Measurements from ENCODE around the gene GTF2H3.
A peak's percentile ranks its signal among the peaks of the same experiment; 100 is the strongest.

Gene GTF2H3

GRCh38 chr12:123633379-123634141, at the start of gene GTF2H3, which contains the start of gene EIF2B1:
GTF2H3 (plus strand) TSS chr12:123633829; CDS start chr12:123633860, 31 bp downstream.
EIF2B1 (minus strand) TSS chr12:123633686; CDS start chr12:123633557, 129 bp downstream.
- TF ChIP-seq CTCF (IDR thresholded peaks at IDR 0.05): no peak
- Histone ChIP-seq H3K4me3 (peak within 1 kb of the TSS; percentile 81), H3K27ac (peak within 1 kb of the TSS; percentile 43 to 85)
- DNase-seq (ENCODE audit: low spot score): peak; percentile 97

- no peak for TF ChIP-seq CTCF (IDR thresholded peaks at IDR 0.05)
- no peak for DNase-seq (ENCODE audit: low spot score)
- Histone ChIP-seq H3K27ac (no peak overlapping the region), H3K4me3 (no peak overlapping the region)
These were observed 41.7 kb upstream of the GTF2H3 start for GRCh38 chr12:123591702-123592481.

GRCh38 chr12:123595729-123596128, 37.9 kb upstream of the GTF2H3 start:
- Histone ChIP-seq H3K4me3 (no peak overlapping the region), H3K27ac (no peak overlapping the region)
- TF ChIP-seq CTCF (IDR thresholded peaks at IDR 0.05): no peak
- no peak for DNase-seq (ENCODE audit: low spot score)

- Histone ChIP-seq H3K27ac (no peak overlapping the region), H3K4me3 (no peak overlapping the region)
- TF ChIP-seq CTCF (IDR thresholded peaks at IDR 0.05): no peak
- no peak for DNase-seq (ENCODE audit: low spot score)
These were observed 36.5 kb upstream of the GTF2H3 start for GRCh38 chr12:123597100-123597499.

GRCh38 chr12:123598522-123598921, 35.1 kb upstream of the GTF2H3 start:
- no peak for DNase-seq (ENCODE audit: low spot score)
- H3K4me3 ChIP-seq: no peak overlapping the region
- no peak for TF ChIP-seq CTCF (IDR thresholded peaks at IDR 0.05)
- H3K27ac ChIP-seq: no peak overlapping the region

GRCh38 chr12:123599310-123599709, 34.3 kb upstream of the GTF2H3 start:
- Histone ChIP-seq H3K4me3 (no peak overlapping the region), H3K27ac (no peak overlapping the region)
- no peak for TF ChIP-seq CTCF (IDR thresholded peaks at IDR 0.05)
- DNase-seq (ENCODE audit: low spot score): no peak

Measured in coronary artery (tissue), 2 donors.